Measurements from ENCODE around the gene TMPRSS4. TPM values are rescaled to one million over a fixed set of nuclear protein-coding genes. Genes with fewer than 3 reads are reported as not detected.

TMPRSS4 gene
- polyA plus RNA-seq, 1 of the 3 experiments (the other 2 are of a cell fraction): not detected

DNA sequence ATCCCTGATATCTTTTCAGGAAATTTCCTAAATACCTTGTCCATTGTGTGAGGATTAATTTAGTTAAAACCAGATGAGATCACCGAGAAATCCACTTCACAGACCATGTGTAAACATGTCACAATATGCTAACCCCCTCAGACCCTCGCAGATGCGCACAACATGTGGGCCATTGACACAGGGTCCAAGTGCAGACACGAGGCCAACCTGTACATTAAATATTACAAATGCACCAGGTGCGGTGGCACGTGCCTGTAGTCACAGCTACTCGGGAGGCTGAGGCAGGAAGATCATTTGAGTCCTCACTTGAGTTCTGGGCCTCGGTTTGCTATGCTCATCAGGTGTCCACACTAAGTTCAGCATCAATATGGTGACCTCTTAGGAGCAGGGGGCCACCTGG, 9.9 kb upstream of the TMPRSS4 start:
- Histone ChIP-seq H3K27ac (ENCODE audit: low read depth in 2 of 2, low read length in 1 of 2) (no peak overlapping the region), H3K4me1 (ENCODE audit: control insufficient read depth in 1 of 2, insufficient read depth in 2 of 2, low read depth in 1 of 2, low read length in 1 of 2) (no peaks in the 10 kb centered on the region), H3K9ac (no peak overlapping the region), H4K20me1 (ENCODE audit: insufficient read depth) (no peaks in the 10 kb centered on the region), H3K4me2 (no peak overlapping the region), H3F3A (replicated peaks; ENCODE audit: insufficient read depth) (no peaks in the 10 kb centered on the region), H3K9me2 (no peaks in the 10 kb centered on the region), H3K9me3 (no peaks in the 10 kb centered on the region), H2AFZ (ENCODE audit: low read depth) (no peak overlapping the region), H3K4me3 (ENCODE audit: low read depth in 2 of 2, low read length in 1 of 2) (no peak overlapping the region), H3K36me3 (replicated peaks in 1 of 2; ENCODE audit: control insufficient read depth in 1 of 2, insufficient read depth in 2 of 2, low read length in 1 of 2) (no peaks in the 10 kb centered on the region), H3K27me3 (ENCODE audit: insufficient read depth) (no peaks in the 10 kb centered on the region; the same call in 1 of the 2 replicates), H3K79me2 (ENCODE audit: insufficient read depth) (no peaks in the 10 kb centered on the region)
- ChIA-PET POLR2A (no interaction called here), CTCF (no interaction called here)
- TF ChIP-seq FOXJ3 (CRISPR knock-in tag; IDR thresholded peaks at IDR 0.05) (no peak), POLR2AphosphoS5 (IDR thresholded peaks at IDR 0.05; ENCODE audit: low read depth, low read length) (no peak)
- WGBS (ENCODE audit: low lambda C conversion rate): 51% methylated on average over 8 of the region's 8 CpGs
- DNase-seq: no peak

GRCh38 chr11:118068206-118068944, 8.5 kb upstream of the TMPRSS4 start:
- WGBS (ENCODE audit: low lambda C conversion rate): 75% methylated on average over 22 of the region's 24 CpGs
- no peak overlapping the region for H2AFZ ChIP-seq (ENCODE audit: low read depth)
- POLR2A ChIA-PET: no interaction called here
- no peaks in the 10 kb centered on the region for H3K9me3 ChIP-seq
- H3K4me2 ChIP-seq: no peak overlapping the region
- H3K9me2 ChIP-seq: no peaks in the 10 kb centered on the region
- H3K9ac ChIP-seq: no peak overlapping the region
- H3K27ac ChIP-seq (ENCODE audit: low read depth in 2 of 2, low read length in 1 of 2): no peak overlapping the region
- H3K4me3 ChIP-seq (ENCODE audit: low read depth in 2 of 2, low read length in 1 of 2): no peak overlapping the region
- no peaks in the 10 kb centered on the region for H3K79me2 ChIP-seq (ENCODE audit: insufficient read depth)
- CTCF ChIA-PET: interaction anchor here (0.7 to 1.1 kb wide), 3 partner anchors 15 to 646 kb away, joined by 3 read pairs; no protein-coding TSS in a partner anchor
- H3F3A ChIP-seq (replicated peaks; ENCODE audit: insufficient read depth): no peaks in the 10 kb centered on the region
- no peaks in the 10 kb centered on the region for H4K20me1 ChIP-seq (ENCODE audit: insufficient read depth)
- no peaks in the 10 kb centered on the region for H3K4me1 ChIP-seq (ENCODE audit: control insufficient read depth in 1 of 2, insufficient read depth in 2 of 2, low read depth in 1 of 2, low read length in 1 of 2)
- H3K36me3 ChIP-seq (replicated peaks in 1 of 2; ENCODE audit: control insufficient read depth in 1 of 2, insufficient read depth in 2 of 2, low read length in 1 of 2): no peaks in the 10 kb centered on the region
- TF ChIP-seq TAF1 (IDR thresholded peaks at IDR 0.05; ENCODE audit: borderline replicate concordance, low read depth, low read length) (no peak), CHD2 (IDR thresholded peaks at IDR 0.05; ENCODE audit: low read length, partially characterized antibody) (no peak), JUND (IDR thresholded peaks at IDR 0.05) (no peak), ELF1 (IDR thresholded peaks at IDR 0.05) (no peak), RFX5 (IDR thresholded peaks at IDR 0.05; ENCODE audit: low read length) (no peak), RAD21 (IDR thresholded peaks at IDR 0.05; ENCODE audit: low read length) (no peak)
- TF ChIP-seq, protein P1, sequence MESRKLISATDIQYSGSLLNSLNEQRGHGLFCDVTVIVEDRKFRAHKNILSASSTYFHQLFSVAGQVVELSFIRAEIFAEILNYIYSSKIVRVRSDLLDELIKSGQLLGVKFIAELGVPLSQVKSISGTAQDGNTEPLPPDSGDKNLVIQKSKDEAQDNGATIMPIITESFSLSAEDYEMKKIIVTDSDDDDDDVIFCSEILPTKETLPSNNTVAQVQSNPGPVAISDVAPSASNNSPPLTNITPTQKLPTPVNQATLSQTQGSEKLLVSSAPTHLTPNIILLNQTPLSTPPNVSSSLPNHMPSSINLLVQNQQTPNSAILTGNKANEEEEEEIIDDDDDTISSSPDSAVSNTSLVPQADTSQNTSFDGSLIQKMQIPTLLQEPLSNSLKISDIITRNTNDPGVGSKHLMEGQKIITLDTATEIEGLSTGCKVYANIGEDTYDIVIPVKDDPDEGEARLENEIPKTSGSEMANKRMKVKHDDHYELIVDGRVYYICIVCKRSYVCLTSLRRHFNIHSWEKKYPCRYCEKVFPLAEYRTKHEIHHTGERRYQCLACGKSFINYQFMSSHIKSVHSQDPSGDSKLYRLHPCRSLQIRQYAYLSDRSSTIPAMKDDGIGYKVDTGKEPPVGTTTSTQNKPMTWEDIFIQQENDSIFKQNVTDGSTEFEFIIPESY (IDR thresholded peaks at IDR 0.05; ENCODE audit: borderline replicate concordance, low read depth): no peak
- no peak for DNase-seq
- no peaks in the 10 kb centered on the region for H3K27me3 ChIP-seq (ENCODE audit: insufficient read depth)

All from SK-N-SH (cell line).